Measurements from ENCODE around the gene GLIS2.

- no peak for TF ChIP-seq CTCF (conservative IDR thresholded peaks at IDR 0.05)
- TF ChIP-seq EZH2 (IDR thresholded peaks at IDR 0.05; ENCODE audit: low read depth) = no peak
These were observed 61.2 kb downstream of the GLIS2 start for GRCh38 chr16:4376893-4377572.

Data from PC-9 (cell line).